HEK293T (cell line): ENCODE results near the gene FAM98B.
A peak's percentile ranks its signal among the peaks of the same experiment; 100 is the strongest.

Experiments used
- CTCF ChIA-PET: fragments of 350-600 bp; formaldehyde crosslinking; extraction: SDS; loops from one replicate; lab custom pipeline; 2021; ENCODE audit warnings: antibody characterized with exemption, inconsistent platforms; lab: Yijun Ruan, JAX
- POLR2A ChIA-PET: fragments of 350-600 bp; formaldehyde crosslinking; extraction: SDS; loops from one replicate; lab custom pipeline; 2020; ENCODE audit warnings: antibody characterized with exemption, inconsistent platforms; lab: Yijun Ruan, JAX
- DNase-seq: peaks from one replicate; pipeline ENCODE4 v3.0.0; 2012; ENCODE audit warnings: mixed read lengths; ENCODE audit errors: extremely low spot score
- ARNT ChIP-seq: fragments of 450-650 bp; IDR thresholded peaks from 2 replicates; pipeline ENCODE4 v1.6.1; 2017; ENCODE audit warnings: mild to moderate bottlenecking
- BHLHE40 ChIP-seq: fragments of 450-650 bp; IDR thresholded peaks from 2 replicates; pipeline ENCODE4 v1.6.1; 2016; ENCODE audit warnings: mild to moderate bottlenecking, moderate library complexity, borderline replicate concordance
- CTBP1 ChIP-seq: fragments of 450-650 bp; IDR thresholded peaks from 2 replicates; pipeline ENCODE4 v1.6.1; 2016; ENCODE audit warnings: borderline replicate concordance
- ELF4 ChIP-seq: fragments of 450-650 bp; IDR thresholded peaks from 2 replicates; pipeline ENCODE4 v1.6.1; 2017; ENCODE audit warnings: antibody characterized with exemption
- FOXA1 ChIP-seq: fragments of 450-650 bp; IDR thresholded peaks from 2 replicates; pipeline ENCODE4 v1.6.1; 2016; ENCODE audit warnings: mild to moderate bottlenecking
- FOXK2 ChIP-seq: fragments of 450-650 bp; IDR thresholded peaks from 2 replicates; pipeline ENCODE4 v1.6.1; 2016; ENCODE audit warnings: mild to moderate bottlenecking
- FOXM1 ChIP-seq: fragments of 450-650 bp; IDR thresholded peaks from 2 replicates; pipeline ENCODE4 v1.6.1; 2017; ENCODE audit warnings: mild to moderate bottlenecking, borderline replicate concordance
- HDGF ChIP-seq: fragments of 450-650 bp; IDR thresholded peaks from 2 replicates; pipeline ENCODE4 v1.6.1; 2017; ENCODE audit warnings: antibody characterized with exemption, borderline replicate concordance
- L3MBTL2 ChIP-seq: fragments of 450-650 bp; conservative IDR thresholded peaks from 2 replicates; pipeline ENCODE4 v1.6.1; 2016; ENCODE audit warnings: mild to moderate bottlenecking
- LEF1 ChIP-seq: fragments of 450-650 bp; IDR thresholded peaks from 2 replicates; pipeline ENCODE4 v1.6.1; 2017; ENCODE audit warnings: mild to moderate bottlenecking, borderline replicate concordance
- NFRKB ChIP-seq: fragments of 450-650 bp; IDR thresholded peaks from 2 replicates; pipeline ENCODE4 v1.6.1; 2016; ENCODE audit warnings: mild to moderate bottlenecking, moderate library complexity
- SP1 ChIP-seq: fragments of 450-650 bp; IDR thresholded peaks from 2 replicates; pipeline ENCODE4 v1.6.1; 2017
- SUZ12 ChIP-seq: fragments of 450-650 bp; IDR thresholded peaks from 2 replicates; pipeline ENCODE4 v1.6.1; 2016; ENCODE audit warnings: mild to moderate bottlenecking
- TARDBP ChIP-seq: fragments of 450-650 bp; IDR thresholded peaks from 2 replicates; pipeline ENCODE4 v1.6.1; 2016
- ZNF384 ChIP-seq: fragments of 450-650 bp; IDR thresholded peaks from 2 replicates; pipeline ENCODE4 v1.6.1; 2016
- TF ChIP-seq, protein P1 (sequence below): fragments of 450-650 bp; IDR thresholded peaks from 2 replicates; pipeline ENCODE4 v1.6.1; 2016

The FAM98B gene

DNA sequence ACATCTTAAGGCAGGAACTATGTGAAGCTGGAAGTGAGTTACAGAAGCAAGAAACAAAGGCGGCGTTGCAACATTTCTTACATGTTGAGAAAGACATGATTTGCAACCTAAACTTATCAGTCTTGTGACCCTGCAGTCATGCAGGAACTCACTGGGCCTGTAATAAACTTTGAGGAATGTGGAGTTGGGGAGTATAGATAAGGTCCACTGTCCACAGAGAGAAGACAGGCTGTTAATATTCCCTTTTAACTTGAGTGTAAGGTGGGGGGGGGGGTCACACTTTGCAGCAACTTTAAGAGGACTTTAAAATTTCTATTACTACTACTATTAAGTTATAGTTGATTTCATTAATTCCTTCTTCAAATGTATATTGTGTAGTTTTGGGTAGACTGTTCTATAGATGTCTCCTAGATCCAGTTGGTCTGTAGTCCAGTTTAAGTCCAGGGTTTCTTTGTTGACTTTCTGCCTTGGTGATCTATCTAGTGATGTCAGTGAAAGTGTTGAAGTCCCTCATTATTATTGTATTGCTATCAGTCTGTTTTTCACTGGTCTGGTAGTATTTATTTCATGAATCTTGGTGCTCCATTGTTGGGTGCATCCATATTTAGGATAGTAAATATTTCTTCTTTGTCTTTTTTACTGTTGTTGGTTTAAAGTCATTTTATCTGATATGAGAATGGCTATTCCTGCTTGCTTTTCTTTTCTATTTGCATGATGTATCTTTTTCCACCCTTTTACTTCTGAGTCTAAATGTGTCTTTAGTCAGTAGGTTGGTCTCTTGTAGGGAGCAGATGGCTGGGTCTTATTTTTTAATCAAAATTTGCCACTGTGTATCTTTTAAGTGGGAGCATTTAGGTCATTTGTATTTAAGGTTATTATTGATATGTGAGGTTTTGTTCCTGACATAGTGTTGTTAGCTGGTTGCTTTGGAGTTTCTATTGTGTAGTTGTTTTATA is 15.6 kb upstream of the FAM98B start:
- TF ChIP-seq FOXM1 (no peak), L3MBTL2 (no peak)
- no peak for DNase-seq
- CTCF ChIA-PET, result no interaction called here
- POLR2A ChIA-PET, result no interaction called here

DNA sequence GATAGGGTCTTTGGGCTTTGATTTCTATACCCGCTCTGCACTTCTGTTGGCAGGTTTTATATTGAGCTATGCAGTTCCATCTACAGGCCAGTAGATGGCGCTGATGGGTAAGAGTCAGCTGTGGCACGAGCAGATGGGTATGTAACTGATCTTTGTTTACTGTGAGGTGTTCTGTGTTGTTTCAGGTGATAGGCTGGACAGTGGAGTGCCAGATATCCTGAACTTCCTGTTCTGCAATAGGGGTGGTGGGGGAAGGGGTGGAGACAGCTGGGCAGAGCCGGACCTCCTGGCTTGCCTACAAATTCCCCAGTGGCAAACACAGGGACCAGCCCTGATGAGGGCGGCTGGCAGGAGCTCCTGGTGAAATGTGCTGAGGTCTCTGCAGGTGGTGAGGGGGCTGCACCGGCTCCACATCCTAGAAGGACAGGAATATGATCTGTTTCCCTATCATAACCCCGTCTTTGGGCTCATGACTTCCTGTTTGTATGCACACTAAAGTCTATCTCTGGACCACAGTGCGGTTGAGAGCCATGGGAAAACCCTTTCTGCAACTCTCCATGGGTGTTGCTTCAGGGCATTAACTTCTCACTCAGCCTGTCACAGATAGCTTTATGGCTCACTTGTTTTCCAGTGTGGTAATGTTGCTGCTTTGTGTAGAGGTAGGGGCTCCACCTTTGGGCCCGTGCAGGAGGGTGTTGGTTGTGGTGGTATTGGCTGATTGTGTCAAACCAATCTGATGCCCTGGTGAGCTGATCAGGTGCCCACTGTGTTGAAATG is 13.4 kb upstream of the FAM98B start:
- DNase-seq, result peak; percentile 41
- ChIA-PET POLR2A (interaction anchor here (0.7 to 3.1 kb wide), 2 partner anchors 14 to 873 kb away, joined by 3 to 15 read pairs; partner anchors contain the start of gene FAM98B), CTCF (interaction anchor here (0.5 to 1.8 kb wide), 13 partner anchors 10 to 260 kb away, joined by 3 to 20 read pairs (median 4); no protein-coding TSS in a partner anchor)
- no peak for TF ChIP-seq TARDBP
- TF ChIP-seq FOXK2, result no peak
- no peak for TF ChIP-seq SP1
- no peak for TF ChIP-seq FOXA1
- no peak for TF ChIP-seq ELF4
- no peak for TF ChIP-seq SUZ12
- no peak for TF ChIP-seq HDGF
- no peak for TF ChIP-seq ARNT
- no peak for TF ChIP-seq L3MBTL2
- no peak for TF ChIP-seq CTBP1

DNA sequence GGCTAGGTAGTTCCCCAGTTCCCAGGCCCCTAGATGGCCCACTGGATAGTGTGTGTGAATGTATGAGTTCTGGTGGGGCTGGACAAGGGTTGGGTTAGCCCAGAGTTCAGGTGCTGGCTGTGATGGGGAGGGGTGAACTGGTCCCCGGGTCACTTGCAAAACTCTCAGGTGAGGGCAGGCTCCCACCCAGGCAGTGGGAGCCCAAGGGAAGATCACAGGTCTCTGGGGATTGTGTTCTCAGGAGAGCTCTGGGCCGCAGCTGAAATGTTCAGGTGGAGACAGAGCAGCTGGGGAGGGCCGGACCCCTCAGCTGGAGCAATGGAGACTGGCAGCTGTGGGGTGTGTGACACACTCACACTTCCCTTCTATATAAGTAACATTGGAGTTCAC is 12.8 kb upstream of the FAM98B start:
- no peak for TF ChIP-seq ARNT
- no peak for TF ChIP-seq BHLHE40
- no peak for TF ChIP-seq ELF4
- TF ChIP-seq HDGF, result no peak
- TF ChIP-seq FOXK2, result no peak
- no peak for TF ChIP-seq LEF1
- no peak for TF ChIP-seq ZNF384
- TF ChIP-seq NFRKB, result no peak
- TF ChIP-seq TARDBP, result no peak
- no peak for TF ChIP-seq L3MBTL2
- no peak for TF ChIP-seq CTBP1
- no peak for TF ChIP-seq SP1
- no peak for TF ChIP-seq SUZ12
- TF ChIP-seq, protein P1, sequence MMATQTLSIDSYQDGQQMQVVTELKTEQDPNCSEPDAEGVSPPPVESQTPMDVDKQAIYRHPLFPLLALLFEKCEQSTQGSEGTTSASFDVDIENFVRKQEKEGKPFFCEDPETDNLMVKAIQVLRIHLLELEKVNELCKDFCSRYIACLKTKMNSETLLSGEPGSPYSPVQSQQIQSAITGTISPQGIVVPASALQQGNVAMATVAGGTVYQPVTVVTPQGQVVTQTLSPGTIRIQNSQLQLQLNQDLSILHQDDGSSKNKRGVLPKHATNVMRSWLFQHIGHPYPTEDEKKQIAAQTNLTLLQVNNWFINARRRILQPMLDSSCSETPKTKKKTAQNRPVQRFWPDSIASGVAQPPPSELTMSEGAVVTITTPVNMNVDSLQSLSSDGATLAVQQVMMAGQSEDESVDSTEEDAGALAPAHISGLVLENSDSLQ, result no peak
- TF ChIP-seq FOXM1, result no peak
- ChIA-PET POLR2A (interaction anchor here (3.1 kb wide), 1 partner anchor 13 kb away, joined by 15 read pairs; the partner anchor contains the start of gene FAM98B), CTCF (interaction anchor here (0.5 to 1.8 kb wide), 8 partner anchors 13 to 258 kb away, joined by 3 to 20 read pairs (median 5); no protein-coding TSS in a partner anchor)
- no peak for DNase-seq

DNA sequence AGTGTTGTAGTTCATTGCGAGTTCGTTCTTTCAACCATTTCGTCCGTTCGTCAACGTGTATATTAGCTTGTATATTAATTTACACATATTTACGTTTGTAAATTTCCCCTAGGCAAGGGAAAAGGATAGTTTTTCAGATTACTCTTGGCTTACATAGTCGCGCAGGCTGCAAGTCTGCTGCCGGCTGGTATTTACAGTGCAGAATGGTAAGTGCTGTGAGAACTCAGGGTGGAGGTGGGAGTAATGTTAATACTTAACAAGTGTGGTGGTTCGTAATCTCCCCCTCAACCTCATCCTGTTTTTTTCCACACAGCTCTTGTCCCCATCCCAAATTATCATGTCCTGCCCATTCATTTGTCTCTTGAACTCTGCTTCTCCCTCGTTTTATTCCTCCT is 766 bp downstream of the FAM98B start:
- POLR2A ChIA-PET, result interaction anchor here (0.9 to 1.6 kb wide), 4 partner anchors 14 to 245 kb away, joined by 3 to 15 read pairs (median 4); no protein-coding TSS in a partner anchor
- CTCF ChIA-PET, result interaction anchor here (0.6 to 1.7 kb wide), 3 partner anchors 14 to 1305 kb away, joined by 3 to 8 read pairs (median 4); no protein-coding TSS in a partner anchor
- TF ChIP-seq ZNF384 (no peak), HDGF (no peak), CTBP1 (no peak)
- no peak for DNase-seq

DNA sequence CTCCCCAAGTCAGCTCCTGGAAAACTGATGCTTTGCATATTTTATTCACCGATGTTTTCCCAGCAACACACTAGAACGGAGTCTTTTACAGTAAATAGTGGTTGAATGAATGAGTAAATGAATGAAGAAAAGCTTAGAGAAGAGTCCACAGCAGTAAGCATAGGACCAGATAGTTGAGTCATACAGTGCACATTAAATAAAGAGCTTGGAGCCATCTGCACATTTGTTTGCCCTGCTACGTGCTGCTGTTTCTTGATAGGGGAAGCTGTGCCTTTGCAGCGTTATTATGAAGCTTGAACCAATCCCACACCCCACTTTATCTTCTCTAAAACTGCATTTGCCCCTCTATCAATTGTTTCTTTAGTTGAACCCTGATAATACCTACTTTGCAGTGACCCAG is 1.2 kb downstream of the FAM98B start:
- ChIA-PET CTCF (interaction anchor here (1.4 to 1.7 kb wide), 2 partner anchors 14 to 245 kb away, joined by 4 to 8 read pairs; no protein-coding TSS in a partner anchor), POLR2A (interaction anchor here (1.2 to 1.6 kb wide), 2 partner anchors 14 to 245 kb away, joined by 4 to 15 read pairs; no protein-coding TSS in a partner anchor)
- TF ChIP-seq, protein P1, result no peak
- TF ChIP-seq SUZ12 (no peak), ZNF384 (no peak), FOXM1 (no peak)
- DNase-seq, result no peak

DNA sequence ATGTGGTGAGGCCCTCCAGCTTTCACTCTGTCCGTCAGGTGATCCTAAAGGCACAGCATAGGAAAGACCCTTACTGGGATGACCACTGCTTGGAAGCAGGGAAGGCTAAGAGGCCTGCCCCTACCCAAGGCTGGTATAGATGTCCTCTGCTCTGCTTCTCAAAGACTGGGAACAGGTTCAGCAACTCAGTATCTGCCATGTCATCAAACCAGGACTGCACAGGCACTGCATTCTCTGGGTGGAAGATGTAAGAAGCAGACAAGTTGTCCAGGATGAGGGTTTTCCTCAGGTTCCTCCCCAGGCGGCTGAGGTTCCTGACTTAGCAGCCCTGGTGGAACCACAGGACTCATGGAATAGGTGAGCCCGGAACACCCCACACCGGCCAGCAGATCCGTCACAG is 4.7 kb downstream of the FAM98B start:
- no peak for TF ChIP-seq NFRKB
- no peak for TF ChIP-seq L3MBTL2
- TF ChIP-seq, protein P1, result no peak
- no peak for TF ChIP-seq ELF4
- no peak for TF ChIP-seq TARDBP
- no peak for TF ChIP-seq SP1
- no peak for TF ChIP-seq ZNF384
- TF ChIP-seq HDGF, result no peak
- TF ChIP-seq SUZ12, result no peak
- no peak for TF ChIP-seq ARNT
- no peak for TF ChIP-seq CTBP1
- TF ChIP-seq FOXK2, result no peak
- TF ChIP-seq FOXA1, result no peak
- TF ChIP-seq BHLHE40, result no peak
- TF ChIP-seq LEF1, result no peak
- TF ChIP-seq FOXM1, result no peak
- no peak for DNase-seq
- POLR2A ChIA-PET, result no interaction called here
- CTCF ChIA-PET, result no interaction called here
